Endothelial cell of umbilical vein (primary cell): Measurements from ENCODE around the gene UBAC1. TPM values are rescaled to one million over a fixed set of nuclear protein-coding genes. Genes with fewer than 3 reads are reported as not detected.

Source experiments
- BruUV-seq: library from RNA; stranded (reverse); fragments of 400-500 nt; replicated peaks from 2 replicates; lab custom pipeline; 2021; lab: Mats Ljungman, UMichigan
- CTCF ChIA-PET: fragments of 300-600, 350-600 bp; sonication (Branson Sonifier 250); formaldehyde crosslinking; loops from one replicate; lab custom pipeline; 2021; ENCODE audit warnings: antibody characterized with exemption, inconsistent platforms; lab: Charles Lee
- POLR2A ChIA-PET: fragments of 300-600, 350-600 bp; sonication (Branson Sonifier 250); formaldehyde crosslinking; loops from one replicate; lab custom pipeline; 2021; ENCODE audit warnings: antibody characterized with exemption, inconsistent platforms; lab: Charles Lee
- DNase-seq: peaks from one replicate; pipeline ENCODE4 v3.0.0-alpha.2; 2011; ENCODE audit warnings: low read depth, low spot score
- FAIRE-seq: peaks from 2 replicates; lab custom pipeline; 2011; peaks lifted over from hg19 to GRCh38; lab: Jason Lieb, UNC
- H2AFZ ChIP-seq: 2 replicates; pipeline ENCODE4 v1.6.0; 2012; ENCODE audit warnings: low read depth, low read length, control low read depth, inconsistent platforms
- H3K27ac ChIP-seq: 2 replicates; pipeline ENCODE4 v1.5.1; 2011; ENCODE audit warnings: low read depth, mild to moderate bottlenecking, control low read depth, low read length, moderate library complexity; ENCODE audit not compliant: insufficient read depth
- H3K27me3 ChIP-seq, 2 experiments: 2 replicates each; pipeline versions ENCODE4 v1.6.0 to v1.6.1; 2011; ENCODE audit warnings: low read length in 2 of 2, mixed read lengths in 1 of 2; ENCODE audit not compliant: control insufficient read depth in 2 of 2, insufficient read depth in 2 of 2
- H3K36me3 ChIP-seq, 2 experiments: 2 replicates in 1 of 2; 3 replicates in 1 of 2; pipeline ENCODE4 v1.5.1; 2011; ENCODE audit warnings: low read length in 2 of 2, mild to moderate bottlenecking in 1 of 2, moderate library complexity in 1 of 2; ENCODE audit not compliant: control insufficient read depth in 2 of 2, insufficient read depth in 2 of 2; ENCODE audit errors: extremely low read depth in 1 of 2
- H3K4me1 ChIP-seq: 3 replicates; pipeline ENCODE4 v1.5.1; 2011; ENCODE audit warnings: mild to moderate bottlenecking, low read length; ENCODE audit not compliant: control insufficient read depth, insufficient read depth; ENCODE audit errors: extremely low read depth
- H3K4me2 ChIP-seq: 2 replicates; pipeline ENCODE4 v1.6.1; 2011; ENCODE audit warnings: low read length, control low read depth, mixed read lengths; ENCODE audit not compliant: insufficient read depth
- H3K4me3 ChIP-seq, 3 experiments: fragments of 200-600 bp in 1 of 3; sonication (generic), shearing (Covaris generic) in 1 of 3; replicated peaks in 1 of 3; 2 replicates each; pipeline ENCODE4 v1.5.1; 2011 to 2016; ENCODE audit warnings: control low read depth in 3 of 3, low read length in 3 of 3, mild to moderate bottlenecking in 2 of 3, inconsistent platforms in 1 of 3, low read depth in 1 of 3, moderate library complexity in 1 of 3; ENCODE audit not compliant: insufficient read depth in 1 of 3
- H3K79me2 ChIP-seq: 2 replicates; pipeline ENCODE4 v1.6.0; 2012; ENCODE audit warnings: low read length, inconsistent platforms; ENCODE audit not compliant: control insufficient read depth, insufficient read depth
- H3K9ac ChIP-seq: replicated peaks from 2 replicates; pipeline ENCODE3; 2011; ENCODE audit warnings: low read length, control low read depth; ENCODE audit not compliant: insufficient read depth; ENCODE audit errors: extremely low read depth
- H3K9me1 ChIP-seq: replicated peaks from 3 replicates; pipeline ENCODE4 v1.6.0; 2011; ENCODE audit warnings: mild to moderate bottlenecking, low read length; ENCODE audit not compliant: control insufficient read depth, insufficient read depth; ENCODE audit errors: extremely low read depth
- H3K9me3 ChIP-seq: replicated peaks from 2 replicates; pipeline ENCODE4 v1.5.1; 2012; ENCODE audit warnings: low read length, inconsistent platforms; ENCODE audit not compliant: control insufficient read depth, insufficient read depth
- H4K20me1 ChIP-seq: replicated peaks from 2 replicates; pipeline ENCODE3; 2011; ENCODE audit warnings: mild to moderate bottlenecking, low read length; ENCODE audit not compliant: control insufficient read depth, insufficient read depth; ENCODE audit errors: extremely low read depth
- CTCF ChIP-seq, 2 donors: IDR thresholded peaks; 1 replicate in 1 of 2; 2 replicates in 1 of 2; pipeline ENCODE4 v1.5.1; 2011; ENCODE audit warnings: low read length in 2 of 2, mild to moderate bottlenecking in 2 of 2, moderate library complexity in 2 of 2, control low read depth in 1 of 2, inconsistent platforms in 1 of 2, low read depth in 1 of 2; ENCODE audit not compliant: insufficient read depth in 1 of 2; ENCODE audit errors: extremely low read depth in 1 of 2
- EZH2 ChIP-seq: IDR thresholded peaks from 2 replicates; pipeline ENCODE4 v1.6.1; 2012; ENCODE audit warnings: borderline replicate concordance, low read depth, mild to moderate bottlenecking, moderate library complexity, low read length, inconsistent platforms; ENCODE audit not compliant: severe bottlenecking
- FOS ChIP-seq: IDR thresholded peaks from 2 replicates; pipeline ENCODE4 v1.6.1; 2011; ENCODE audit warnings: mild to moderate bottlenecking, low read length, moderate library complexity, borderline replicate concordance; ENCODE audit not compliant: insufficient read depth
- GATA2 ChIP-seq: IDR thresholded peaks from 2 replicates; pipeline ENCODE4 v1.7.0; 2011; ENCODE audit warnings: low read depth, mild to moderate bottlenecking, moderate library complexity, mixed read lengths, low read length; ENCODE audit not compliant: insufficient read length, insufficient read depth
- JUN ChIP-seq: IDR thresholded peaks from 2 replicates; pipeline ENCODE4 v1.6.1; 2011; ENCODE audit warnings: borderline replicate concordance, low read depth; ENCODE audit not compliant: insufficient read length, insufficient read depth
- MAX ChIP-seq: IDR thresholded peaks from 2 replicates; pipeline ENCODE4 v1.6.1; 2011; ENCODE audit not compliant: insufficient read depth, insufficient read length
- MYC ChIP-seq: IDR thresholded peaks from one replicate; pipeline ENCODE4 v1.6.1; 2011; ENCODE audit warnings: mild to moderate bottlenecking, low read depth, low read length
- POLR2A ChIP-seq: IDR thresholded peaks from 2 replicates; pipeline ENCODE4 v1.6.1; 2012; ENCODE audit warnings: low read depth, mild to moderate bottlenecking, control low read depth, low read length
- POLR2AphosphoS5 ChIP-seq: IDR thresholded peaks from 2 replicates; pipeline ENCODE4 v1.6.1; 2012; ENCODE audit warnings: low read depth, mild to moderate bottlenecking, control low read depth, low read length, moderate library complexity; ENCODE audit not compliant: insufficient read depth
- dilution Hi-C: fragments of 300-500 bp; cut with MboI; formaldehyde crosslinking; loops from one replicate; pipeline ENCODE4 v1.15.0; 2019; ENCODE audit warnings: low sequenced_read_pairs; ENCODE audit not compliant: extremely low pct_ligation_motif_present
- intact Hi-C: fragments of 100-400 bp; cut with micrococcal nuclease; formaldehyde crosslinking; loops from one replicate; pipeline ENCODE4 v1.10.0; 2022
- polyA plus RNA-seq, 4 experiments: library from polyadenylated mRNA; depleted of rRNA in 3 of 4; stranded (reverse) in 3 of 4; unstranded in 1 of 4; fragments of >200 nt; gene quantifications; 2 replicates each; pipeline versions ENCODE4 v1.2.1 to v1.2.3, GENCODE V29; 2011 to 2012; ENCODE audit warnings: missing spikeins in 1 of 4
- total RNA-seq: library from RNA; stranded (reverse); gene quantifications from 2 replicates; pipeline ENCODE4 v1.2.3, GENCODE V29; 2021

UBAC1 gene
- total and polyA plus RNA-seq, 2 donors (not counting 3 experiments of a cell fraction or from before 2014, with no cell fraction given) = 39.5 to 56.7 TPM

GRCh38 chr9:135970128-135970815, 9.1 kb upstream of the UBAC1 start:
- Histone ChIP-seq H3K9me1 (no peaks in the 10 kb centered on the region), H4K20me1 (no peaks in the 10 kb centered on the region), H3K9me3 (no peaks in the 10 kb centered on the region), H3K79me2 (no peaks in the 10 kb centered on the region), H3K36me3 (no peaks in the 10 kb centered on the region), H3K4me3 (no peak overlapping the region), H3K27ac (peak overlapping the region; percentile 29), H3K9ac (no peak overlapping the region), H2AFZ (no peak overlapping the region), H3K4me2 (no peak overlapping the region), H3K4me1 (peaks cover 22% of the 10 kb centered on the region), H3K27me3 (no peaks in the 10 kb centered on the region)
- intact Hi-C loops = no loop called here
- BruUV-seq = no TSS peak
- CTCF ChIA-PET = interaction anchor here (0.8 to 5.8 kb wide), 6 partner anchors 9 to 163 kb away, joined by 3 to 211 read pairs (median 5); partner anchors contain the start of genes TMEM250 and UBAC1
- FAIRE-seq (no peak), DNase-seq (no peak)
- POLR2A ChIA-PET = no interaction called here
- TF ChIP-seq FOS (no peak), POLR2AphosphoS5 (no peak), POLR2A (no peak), MAX (no peak), CTCF (IDR thresholded peaks at IDR 0.05; ENCODE audit: extremely low read depth in 1 of 2, insufficient read depth in 1 of 2, low read depth in 1 of 2, low read length in 2 of 2) (no peak), MYC (no peak), JUN (no peak), EZH2 (no peak), GATA2 (no peak)
- dilution Hi-C loops = no loop called here
